ENCODE measurements around the gene SLC10A1.

Gene SLC10A1

GRCh38 chr14:69755784-69756183 is 41.3 kb downstream of the SLC10A1 start:
- TF ChIP-seq, protein P1, sequence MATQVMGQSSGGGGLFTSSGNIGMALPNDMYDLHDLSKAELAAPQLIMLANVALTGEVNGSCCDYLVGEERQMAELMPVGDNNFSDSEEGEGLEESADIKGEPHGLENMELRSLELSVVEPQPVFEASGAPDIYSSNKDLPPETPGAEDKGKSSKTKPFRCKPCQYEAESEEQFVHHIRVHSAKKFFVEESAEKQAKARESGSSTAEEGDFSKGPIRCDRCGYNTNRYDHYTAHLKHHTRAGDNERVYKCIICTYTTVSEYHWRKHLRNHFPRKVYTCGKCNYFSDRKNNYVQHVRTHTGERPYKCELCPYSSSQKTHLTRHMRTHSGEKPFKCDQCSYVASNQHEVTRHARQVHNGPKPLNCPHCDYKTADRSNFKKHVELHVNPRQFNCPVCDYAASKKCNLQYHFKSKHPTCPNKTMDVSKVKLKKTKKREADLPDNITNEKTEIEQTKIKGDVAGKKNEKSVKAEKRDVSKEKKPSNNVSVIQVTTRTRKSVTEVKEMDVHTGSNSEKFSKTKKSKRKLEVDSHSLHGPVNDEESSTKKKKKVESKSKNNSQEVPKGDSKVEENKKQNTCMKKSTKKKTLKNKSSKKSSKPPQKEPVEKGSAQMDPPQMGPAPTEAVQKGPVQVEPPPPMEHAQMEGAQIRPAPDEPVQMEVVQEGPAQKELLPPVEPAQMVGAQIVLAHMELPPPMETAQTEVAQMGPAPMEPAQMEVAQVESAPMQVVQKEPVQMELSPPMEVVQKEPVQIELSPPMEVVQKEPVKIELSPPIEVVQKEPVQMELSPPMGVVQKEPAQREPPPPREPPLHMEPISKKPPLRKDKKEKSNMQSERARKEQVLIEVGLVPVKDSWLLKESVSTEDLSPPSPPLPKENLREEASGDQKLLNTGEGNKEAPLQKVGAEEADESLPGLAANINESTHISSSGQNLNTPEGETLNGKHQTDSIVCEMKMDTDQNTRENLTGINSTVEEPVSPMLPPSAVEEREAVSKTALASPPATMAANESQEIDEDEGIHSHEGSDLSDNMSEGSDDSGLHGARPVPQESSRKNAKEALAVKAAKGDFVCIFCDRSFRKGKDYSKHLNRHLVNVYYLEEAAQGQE (IDR thresholded peaks at IDR 0.05; ENCODE audit: insufficient read depth in 1 of 2, low read depth in 2 of 2, low read length in 2 of 2): no peak
- TF ChIP-seq POLR2AphosphoS5 (IDR thresholded peaks at IDR 0.05; ENCODE audit: low read depth, low read length) (no peak), SIN3A (IDR thresholded peaks at IDR 0.05; ENCODE audit: borderline replicate concordance, insufficient read depth, low read length) (no peak), TAF1 (IDR thresholded peaks at IDR 0.05; ENCODE audit: borderline replicate concordance, insufficient read depth, low read length) (no peak), FOXP2 (optimal IDR thresholded peaks at IDR 0.05; ENCODE audit: borderline replicate concordance, extremely low read depth, extremely low read length, insufficient read depth) (no peak)

GRCh38 chr14:69755296-69755695 is 41.7 kb downstream of the SLC10A1 start:
- no peak for TF ChIP-seq TAF1 (IDR thresholded peaks at IDR 0.05; ENCODE audit: borderline replicate concordance, insufficient read depth, low read length)
- TF ChIP-seq, protein P1 (IDR thresholded peaks at IDR 0.05; ENCODE audit: insufficient read depth in 1 of 2, low read depth in 2 of 2, low read length in 2 of 2): no peak
- no peak for TF ChIP-seq POLR2AphosphoS5 (IDR thresholded peaks at IDR 0.05; ENCODE audit: low read depth, low read length)
- no peak for TF ChIP-seq FOXP2 (optimal IDR thresholded peaks at IDR 0.05; ENCODE audit: borderline replicate concordance, extremely low read depth, extremely low read length, insufficient read depth)
- no peak for TF ChIP-seq SIN3A (IDR thresholded peaks at IDR 0.05; ENCODE audit: borderline replicate concordance, insufficient read depth, low read length)

- TF ChIP-seq FOXP2 (optimal IDR thresholded peaks at IDR 0.05; ENCODE audit: borderline replicate concordance, extremely low read depth, extremely low read length, insufficient read depth): no peak
- TF ChIP-seq SIN3A (IDR thresholded peaks at IDR 0.05; ENCODE audit: borderline replicate concordance, insufficient read depth, low read length): no peak
- no peak for TF ChIP-seq TAF1 (IDR thresholded peaks at IDR 0.05; ENCODE audit: borderline replicate concordance, insufficient read depth, low read length)
- no peak for TF ChIP-seq POLR2AphosphoS5 (IDR thresholded peaks at IDR 0.05; ENCODE audit: low read depth, low read length)
- TF ChIP-seq, protein P1 (IDR thresholded peaks at IDR 0.05; ENCODE audit: insufficient read depth in 1 of 2, low read depth in 2 of 2, low read length in 2 of 2): no peak
These were observed 42.6 kb downstream of the SLC10A1 start for GRCh38 chr14:69754487-69754886.

GRCh38 chr14:69753860-69754259 is 43.2 kb downstream of the SLC10A1 start:
- TF ChIP-seq TAF1 (IDR thresholded peaks at IDR 0.05; ENCODE audit: borderline replicate concordance, insufficient read depth, low read length): no peak
- no peak for TF ChIP-seq SIN3A (IDR thresholded peaks at IDR 0.05; ENCODE audit: borderline replicate concordance, insufficient read depth, low read length)
- no peak for TF ChIP-seq POLR2AphosphoS5 (IDR thresholded peaks at IDR 0.05; ENCODE audit: low read depth, low read length)
- TF ChIP-seq, protein P1 (IDR thresholded peaks at IDR 0.05; ENCODE audit: insufficient read depth in 1 of 2, low read depth in 2 of 2, low read length in 2 of 2): no peak
- no peak for TF ChIP-seq FOXP2 (optimal IDR thresholded peaks at IDR 0.05; ENCODE audit: borderline replicate concordance, extremely low read depth, extremely low read length, insufficient read depth)

DNA sequence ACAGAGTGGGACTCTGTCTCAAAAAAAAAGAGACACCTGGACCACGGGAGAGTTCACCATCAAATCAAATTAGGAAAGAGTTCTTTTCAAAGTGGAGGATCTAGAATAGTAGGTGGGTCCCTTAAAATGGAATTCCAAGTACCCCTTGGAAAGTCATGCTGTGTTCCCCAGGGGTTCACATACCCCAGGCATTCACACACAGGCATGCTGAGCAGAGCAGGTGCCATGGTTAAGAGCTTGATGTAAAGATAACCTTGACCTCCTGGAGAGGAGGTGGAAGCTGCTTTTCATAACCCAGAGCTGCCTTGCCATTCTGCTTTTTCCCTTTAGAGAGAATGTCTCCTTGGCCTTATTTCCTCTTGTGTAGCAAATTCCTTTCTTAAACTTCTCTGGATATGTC is 44.3 kb downstream of the SLC10A1 start:
- no peak for TF ChIP-seq FOXP2 (optimal IDR thresholded peaks at IDR 0.05; ENCODE audit: borderline replicate concordance, extremely low read depth, extremely low read length, insufficient read depth)
- no peak for TF ChIP-seq POLR2AphosphoS5 (IDR thresholded peaks at IDR 0.05; ENCODE audit: low read depth, low read length)
- TF ChIP-seq TAF1 (IDR thresholded peaks at IDR 0.05; ENCODE audit: borderline replicate concordance, insufficient read depth, low read length): no peak
- TF ChIP-seq SIN3A (IDR thresholded peaks at IDR 0.05; ENCODE audit: borderline replicate concordance, insufficient read depth, low read length): no peak
- TF ChIP-seq, protein P1 (IDR thresholded peaks at IDR 0.05; ENCODE audit: insufficient read depth in 1 of 2, low read depth in 2 of 2, low read length in 2 of 2): no peak
